ENCODE measurements around the gene DVL1. TPM values are rescaled to one million over a fixed set of nuclear protein-coding genes. Genes with fewer than 3 reads are reported as not detected.

Gene DVL1
- total RNA-seq, 6 donors from 2014 or later: 71.8 to 205 (median 90.6) TPM

GRCh38 chr1:1299686-1300351 is 49.4 kb downstream of the DVL1 start:
- Histone ChIP-seq H3K27ac (no peak overlapping the region), H3K36me3 (peaks cover 0 to 29% (median 10%) of the 10 kb centered on the region in 4 donors), H3K27me3 (no peaks in the 10 kb centered on the region), H3K4me1 (peaks cover 9 to 13% (median 12%) of the 10 kb centered on the region in 4 donors), H3K4me3 (no peak overlapping the region), H3K9me3 (no peaks in the 10 kb centered on the region)
- ATAC-seq (ENCODE audit: low FRiP score in 2 of 2) (no peak), DNase-seq (peak in 1 of 2 donors; percentile 73)
- TF ChIP-seq CTCF (IDR thresholded peaks at IDR 0.05) (peak in 3 of 6 experiments; percentile 6 to 21 (median 16)), POLR2AphosphoS5 (IDR thresholded peaks at IDR 0.05) (no peak), EP300 (IDR thresholded peaks at IDR 0.05) (no peak)
- WGBS, 2 donors: 86 to 91% methylated on average over 8 to 22 of the region's 22 CpGs

- Histone ChIP-seq H3K27ac (no peak overlapping the region), H3K36me3 (peaks cover 0 to 34% (median 12%) of the 10 kb centered on the region in 4 donors), H3K4me3 (no peak overlapping the region), H3K4me1 (peaks cover 2 to 6% (median 4%) of the 10 kb centered on the region in 4 donors), H3K27me3 (no peaks in the 10 kb centered on the region), H3K9me3 (no peaks in the 10 kb centered on the region)
- TF ChIP-seq POLR2AphosphoS5 (IDR thresholded peaks at IDR 0.05) (no peak), POLR2A (IDR thresholded peaks at IDR 0.05) (no peak), EP300 (IDR thresholded peaks at IDR 0.05) (no peak), CTCF (IDR thresholded peaks at IDR 0.05) (no peak)
- DNase-seq (peak in 1 of 2 donors; percentile 72), ATAC-seq (ENCODE audit: low FRiP score in 2 of 2) (no peak)
- 62 to 78% methylated on average over 9 to 23 of the region's 30 CpGs for WGBS, 2 donors
Measured at GRCh38 chr1:1298861-1299685, 50.1 kb downstream of the DVL1 start.

GRCh38 chr1:1297802-1298424 is 51.3 kb downstream of the DVL1 start:
- peak in 1 of 2 donors; percentile 83 for DNase-seq
- no peak overlapping the region for H3K27ac ChIP-seq
- no peaks in the 10 kb centered on the region for H3K27me3 ChIP-seq
- H3K4me3 ChIP-seq: no peak overlapping the region
- WGBS, 2 donors: 87 to 92% methylated on average over 8 to 23 of the region's 31 CpGs
- H3K9me3 ChIP-seq: no peaks in the 10 kb centered on the region
- TF ChIP-seq EP300 (IDR thresholded peaks at IDR 0.05): no peak
- no peak for TF ChIP-seq CTCF (IDR thresholded peaks at IDR 0.05)
- TF ChIP-seq POLR2AphosphoS5 (IDR thresholded peaks at IDR 0.05): no peak
- TF ChIP-seq POLR2A (IDR thresholded peaks at IDR 0.05): no peak
- ATAC-seq (ENCODE audit: low FRiP score in 2 of 2): no peak
- H3K36me3 ChIP-seq: peaks cover 0 to 42% (median 16%) of the 10 kb centered on the region in 4 donors
- no peaks in the 10 kb centered on the region for H3K4me1 ChIP-seq

- WGBS, 2 donors: 94% methylated on average over 18 to 53 of the region's 62 CpGs
- no peak for ATAC-seq (ENCODE audit: low FRiP score in 2 of 2)
- H3K9me3 ChIP-seq: no peaks in the 10 kb centered on the region
- DNase-seq: peak in 1 of 2 donors; percentile 79
- no peak overlapping the region for H3K4me3 ChIP-seq
- H3K4me1 ChIP-seq: peaks cover 0 to 7% (median 4%) of the 10 kb centered on the region in 4 donors
- no peak overlapping the region for H3K27ac ChIP-seq
- H3K27me3 ChIP-seq: no peaks in the 10 kb centered on the region
- peaks cover 0 to 43% (median 16%) of the 10 kb centered on the region in 4 donors for H3K36me3 ChIP-seq
- TF ChIP-seq POLR2AphosphoS5 (IDR thresholded peaks at IDR 0.05) (no peak), CTCF (IDR thresholded peaks at IDR 0.05) (no peak), EP300 (IDR thresholded peaks at IDR 0.05) (no peak), POLR2A (IDR thresholded peaks at IDR 0.05) (no peak)
Measured at GRCh38 chr1:1296070-1297061, 52.9 kb downstream of the DVL1 start.

Data from upper lobe of left lung (tissue), 6 donors.